H1 (cell line): ENCODE results near the gene OVCA2. TPM values are rescaled to one million over a fixed set of nuclear protein-coding genes. Genes with fewer than 3 reads are reported as not detected.

ENCODE experiments used
- CTCF ChIA-PET: fragments of 300-600 bp; sonication (Branson Sonifier 250); formaldehyde crosslinking; loops from one replicate; lab custom pipeline; 2021; ENCODE audit not compliant: partially characterized antibody; lab: Charles Lee
- POLR2A ChIA-PET: fragments of 300-600 bp; sonication (Branson Sonifier 250); formaldehyde crosslinking; loops from one replicate; lab custom pipeline; 2021; ENCODE audit warnings: inconsistent platforms; ENCODE audit not compliant: partially characterized antibody; lab: Charles Lee
- DNase-seq, 2 experiments: peaks; one replicate each; pipeline versions ENCODE4 v3.0.0 to v3.0.0-alpha.2; 2010 to 2022; ENCODE audit warnings: low spot score in 2 of 2, low read depth in 1 of 2, mixed read lengths in 1 of 2
- FAIRE-seq: peaks from 2 replicates; lab custom pipeline; 2011; peaks lifted over from hg19 to GRCh38; lab: Jason Lieb, UNC
- H2AFZ ChIP-seq: 2 replicates; pipeline ENCODE4 v1.8.1; 2012; ENCODE audit warnings: low read length, inconsistent platforms
- H2AK5ac ChIP-seq: 2 replicates; pipeline ENCODE4 v1.6.1; 2013; ENCODE audit warnings: low read depth, low read length
- H2BK120ac ChIP-seq: replicated peaks from 2 replicates; pipeline ENCODE3; 2013; ENCODE audit warnings: low read depth, low read length, inconsistent platforms
- H2BK12ac ChIP-seq: 2 replicates; pipeline ENCODE4 v1.6.1; 2013; ENCODE audit warnings: low read depth, low read length
- H2BK15ac ChIP-seq: 2 replicates; pipeline ENCODE4 v1.6.1; 2013; ENCODE audit warnings: low read length
- H2BK20ac ChIP-seq: 2 replicates; pipeline ENCODE4 v1.6.1; 2013; ENCODE audit warnings: low read length
- H2BK5ac ChIP-seq: 2 replicates; pipeline ENCODE4 v1.6.1; 2013; ENCODE audit warnings: low read depth, low read length
- H3K14ac ChIP-seq: 2 replicates; pipeline ENCODE4 v1.6.1; 2013; ENCODE audit warnings: inconsistent platforms; ENCODE audit not compliant: insufficient read length
- H3K18ac ChIP-seq: 2 replicates; pipeline ENCODE4 v1.6.1; 2013; ENCODE audit warnings: low read length; ENCODE audit errors: extremely low read depth
- H3K23ac ChIP-seq: 2 replicates; pipeline ENCODE4 v1.6.1; 2013; ENCODE audit warnings: inconsistent platforms; ENCODE audit not compliant: insufficient read length
- H3K23me2 ChIP-seq: 2 replicates; pipeline ENCODE4 v1.6.1; 2013; ENCODE audit warnings: low read depth, low read length
- H3K27ac ChIP-seq: 2 replicates; pipeline ENCODE4 v1.6.1; 2011; ENCODE audit warnings: low read depth, low read length, inconsistent platforms
- H3K27me3 ChIP-seq, 4 experiments: replicated peaks in 1 of 4; 1 replicate in 1 of 4; 2 replicates in 3 of 4; pipeline versions ENCODE4 v1.6.1 to v1.8.1; 2011 to 2013; ENCODE audit warnings: low read length in 3 of 4, mild to moderate bottlenecking in 3 of 4, inconsistent platforms in 2 of 4, mixed read lengths in 2 of 4, moderate library complexity in 1 of 4; ENCODE audit not compliant: control insufficient read depth in 3 of 4, insufficient read depth in 3 of 4; ENCODE audit errors: extremely low read depth in 1 of 4
- H3K36me3 ChIP-seq, 4 experiments: 2 replicates each; pipeline versions ENCODE4 v1.6.1 to v1.8.1; 2011 to 2013; ENCODE audit warnings: mild to moderate bottlenecking in 4 of 4, low read length in 3 of 4, moderate library complexity in 2 of 4, control low read depth in 1 of 4, inconsistent platforms in 1 of 4; ENCODE audit not compliant: insufficient read depth in 4 of 4, control insufficient read depth in 2 of 4
- H3K4ac ChIP-seq: replicated peaks from 2 replicates; pipeline ENCODE3; 2013; ENCODE audit warnings: low read length, low read depth, mixed read lengths, inconsistent platforms; ENCODE audit not compliant: insufficient read length
- H3K4me1 ChIP-seq, 4 experiments: replicated peaks in 1 of 4; 1 replicate in 1 of 4; 2 replicates in 3 of 4; pipeline versions ENCODE4 v1.6.1 to v1.8.1; 2011 to 2013; ENCODE audit warnings: low read length in 3 of 4, inconsistent platforms in 2 of 4, mixed read lengths in 1 of 4; ENCODE audit not compliant: insufficient read depth in 4 of 4, control insufficient read depth in 3 of 4
- H3K4me2 ChIP-seq, 2 experiments: 2 replicates each; pipeline versions ENCODE4 v1.6.1 to v1.8.1; 2011 to 2013; ENCODE audit warnings: low read depth in 2 of 2, low read length in 2 of 2, control low read depth in 1 of 2, inconsistent platforms in 1 of 2, mild to moderate bottlenecking in 1 of 2; ENCODE audit not compliant: insufficient read depth in 1 of 2
- H3K4me3 ChIP-seq, 4 experiments: fragments of 200-600, 300-600 bp in 1 of 4; sonication (generic), shearing (Covaris generic), sonication (Bioruptor Twin) in 1 of 4; 2 replicates each; pipeline versions ENCODE4 v1.5.1 to v1.8.1; 2011 to 2016; ENCODE audit warnings: low read length in 4 of 4, low read depth in 3 of 4, control low read depth in 2 of 4, inconsistent platforms in 2 of 4, mild to moderate bottlenecking in 2 of 4, mixed read lengths in 1 of 4, moderate library complexity in 1 of 4; ENCODE audit not compliant: insufficient read depth in 2 of 4; ENCODE audit errors: extremely low read depth in 1 of 4
- H3K56ac ChIP-seq: replicated peaks from 2 replicates; pipeline ENCODE3; 2013; ENCODE audit warnings: low read depth, mild to moderate bottlenecking, mixed read lengths, low read length, inconsistent platforms; ENCODE audit not compliant: insufficient read length
- H3K79me1 ChIP-seq: 2 replicates; pipeline ENCODE4 v1.6.1; 2013; ENCODE audit warnings: low read depth, low read length, control low read depth
- H3K79me2 ChIP-seq, 2 experiments: 2 replicates each; pipeline versions ENCODE4 v1.6.1 to v1.8.1; 2012 to 2013; ENCODE audit warnings: low read length in 2 of 2, mild to moderate bottlenecking in 2 of 2, inconsistent platforms in 1 of 2; ENCODE audit not compliant: insufficient read depth in 2 of 2, control insufficient read depth in 1 of 2
- H3K9ac ChIP-seq, 4 experiments: replicated peaks in 1 of 4; 1 replicate in 1 of 4; 2 replicates in 3 of 4; pipeline versions ENCODE4 v1.6.1 to v1.8.1; 2011 to 2013; ENCODE audit warnings: low read depth in 3 of 4, low read length in 3 of 4, control low read depth in 2 of 4, mild to moderate bottlenecking in 2 of 4, moderate library complexity in 2 of 4, inconsistent platforms in 1 of 4; ENCODE audit errors: extremely low read depth in 1 of 4
- H3K9me3 ChIP-seq, 2 experiments: 2 replicates each; pipeline versions ENCODE4 v1.6.1 to v1.8.1; 2012 to 2013; ENCODE audit warnings: mild to moderate bottlenecking in 2 of 2, moderate library complexity in 2 of 2, control low read depth in 1 of 2, inconsistent platforms in 1 of 2, low read depth in 1 of 2, low read length in 1 of 2, mixed read lengths in 1 of 2; ENCODE audit not compliant: insufficient read depth in 2 of 2
- H4K20me1 ChIP-seq, 2 experiments: replicated peaks in 1 of 2; 2 replicates each; pipeline versions ENCODE3 to v1.8.1; 2011 to 2013; ENCODE audit warnings: inconsistent platforms in 2 of 2, low read length in 2 of 2, mild to moderate bottlenecking in 1 of 2; ENCODE audit not compliant: insufficient read depth in 2 of 2, control insufficient read depth in 1 of 2
- H4K5ac ChIP-seq: 2 replicates; pipeline ENCODE4 v1.6.1; 2013; ENCODE audit warnings: low read length, low read depth, mixed read lengths, inconsistent platforms; ENCODE audit not compliant: insufficient read length
- H4K8ac ChIP-seq: 2 replicates; pipeline ENCODE4 v1.8.0; 2013; ENCODE audit warnings: mild to moderate bottlenecking, moderate library complexity, low read length, inconsistent platforms; ENCODE audit not compliant: insufficient read depth; ENCODE audit errors: extremely low read depth
- H4K91ac ChIP-seq: replicated peaks from 2 replicates; pipeline ENCODE3; 2013; ENCODE audit warnings: low read length, mixed read lengths, inconsistent platforms; ENCODE audit not compliant: insufficient read length
- BACH1 ChIP-seq: IDR thresholded peaks from 2 replicates; pipeline ENCODE4 v1.6.1; 2012; ENCODE audit warnings: low read length, improper control_type of control experiment
- BCL11A ChIP-seq, 2 experiments: IDR thresholded peaks; one replicate each; pipeline ENCODE4 v1.6.1; 2011; ENCODE audit warnings: low read depth in 2 of 2, low read length in 2 of 2, mild to moderate bottlenecking in 2 of 2
- CHD2 ChIP-seq: IDR thresholded peaks from 2 replicates; pipeline ENCODE4 v1.6.1; 2012; ENCODE audit warnings: low read length, improper control_type of control experiment
- EGR1 ChIP-seq: IDR thresholded peaks from 2 replicates; pipeline ENCODE4 v1.6.1; 2011; ENCODE audit warnings: low read depth, low read length, borderline replicate concordance
- GTF2F1 ChIP-seq: IDR thresholded peaks from 2 replicates; pipeline ENCODE4 v1.6.1; 2012; ENCODE audit warnings: low read depth, low read length, improper control_type of control experiment, borderline replicate concordance
- JUN ChIP-seq: IDR thresholded peaks from 2 replicates; pipeline ENCODE4 v1.6.1; 2011; ENCODE audit warnings: low read depth, mild to moderate bottlenecking, improper control_type of control experiment, low read length
- PHF8 ChIP-seq: fragments of 200-600 bp; sonication (generic); conservative IDR thresholded peaks from 2 replicates; pipeline ENCODE4 v1.7.1; 2012; ENCODE audit warnings: low read depth, mild to moderate bottlenecking, inconsistent platforms, low read length, moderate library complexity
- RAD21 ChIP-seq, 2 experiments: IDR thresholded peaks in 1 of 2; conservative IDR thresholded peaks in 1 of 2; 2 replicates each; pipeline ENCODE4 v1.6.1; 2011; ENCODE audit warnings: low read depth in 2 of 2, low read length in 2 of 2, improper control_type of control experiment in 1 of 2, inconsistent platforms in 1 of 2, mild to moderate bottlenecking in 1 of 2, moderate library complexity in 1 of 2
- SIRT6 ChIP-seq: IDR thresholded peaks from one replicate; pipeline ENCODE4 v1.7.1; 2012; ENCODE audit warnings: low read length, inconsistent platforms
- SRF ChIP-seq: IDR thresholded peaks from 2 replicates; pipeline ENCODE4 v1.6.1; 2011; ENCODE audit warnings: mild to moderate bottlenecking, low read depth, low read length, moderate library complexity
- SUZ12 ChIP-seq: fragments of 200-600 bp; sonication (generic); IDR thresholded peaks from 2 replicates; pipeline ENCODE4 v1.6.1; 2012; ENCODE audit warnings: mild to moderate bottlenecking, inconsistent platforms, low read length, moderate library complexity, mixed read lengths
- USF2 ChIP-seq: IDR thresholded peaks from 2 replicates; pipeline ENCODE4 v1.6.1; 2011; ENCODE audit warnings: low read length, improper control_type of control experiment
- ZNF274 ChIP-seq: IDR thresholded peaks from 2 replicates; pipeline ENCODE4 v1.7.0; 2012; ENCODE audit warnings: low read length, borderline replicate concordance; ENCODE audit errors: extremely low read depth
- WGBS, 2 experiments: shearing (Covaris generic) in 1 of 2; methylation state at CpG; one replicate each; pipeline versions ENCODE4 v1.1.6 to v1.1.7; 2013 to 2015; ENCODE audit warnings: low lambda C conversion rate in 2 of 2, mixed read lengths in 2 of 2, inconsistent platforms in 1 of 2, low coverage in 1 of 2, missing lambda C conversion rate in 1 of 2; ENCODE audit not compliant: insufficient replicate concordance in 2 of 2, insufficient coverage in 1 of 2, insufficient read length in 1 of 2; ENCODE audit errors: extremely low coverage in 1 of 2, missing lambda C conversion rate in 1 of 2; 5-methylcytosine and 5-hydroxymethylcytosine counted together
- polyA plus RNA-seq, 7 experiments: library from polyadenylated mRNA; depleted of rRNA in 3 of 7; stranded (reverse) in 5 of 7; unstranded in 2 of 7; fragments of >200 nt in 5 of 7; fragments of 200-250 nt in 2 of 7; gene quantifications; 1 replicate in 5 of 7; 2 replicates in 1 of 7; 4 replicates in 1 of 7; pipeline versions ENCODE4 v1.2.1 to v1.2.3, GENCODE V29; 2011 to 2013; ENCODE audit warnings: missing spikeins in 2 of 7, mixed read lengths in 2 of 7
- total RNA-seq: library from RNA; stranded (reverse); fragmentation: NEBNext Ultra II Directional; extraction: Animal tissue kit (Norgen Biotek cat#: 25700); gene quantifications from 2 replicates; pipeline ENCODE4 v1.2.1, GENCODE V29; 2021

OVCA2 gene
- total and polyA plus RNA-seq, 2 of the 8 experiments (the other 6 are each of a cell fraction or from before 2014, with no cell fraction given): 15.3 to 37.0 TPM

GRCh38 chr17:2081564-2081963, 39.7 kb downstream of the OVCA2 start:
- Histone ChIP-seq H3K79me2 (no peaks in the 10 kb centered on the region), H3K4me1 (no peaks in the 10 kb centered on the region), H3K14ac (no peak overlapping the region), H4K8ac (no peak overlapping the region; the same call in 1 of the 2 replicates), H2BK15ac (no peak overlapping the region), H2BK20ac (no peak overlapping the region), H2AK5ac (no peak overlapping the region), H4K5ac (no peak overlapping the region), H3K27ac (no peak overlapping the region), H3K4me3 (no peak overlapping the region), H2BK120ac (no peak overlapping the region), H3K4me2 (no peak overlapping the region), H4K91ac (no peak overlapping the region), H3K79me1 (no peaks in the 10 kb centered on the region), H3K27me3 (no peaks in the 10 kb centered on the region), H2AFZ (no peak overlapping the region), H3K23ac (no peak overlapping the region), H4K20me1 (no peaks in the 10 kb centered on the region), H3K36me3 (peaks cover 0 to 7% (median 4%) of the 10 kb centered on the region in 4 experiments; a peak in 6 of 8 replicates), H3K56ac (no peak overlapping the region), H2BK12ac (no peak overlapping the region), H2BK5ac (no peak overlapping the region), H3K9ac (no peak overlapping the region), H3K4ac (no peak overlapping the region), H3K23me2 (no peaks in the 10 kb centered on the region), H3K9me3 (no peaks in the 10 kb centered on the region), H3K18ac (no peak overlapping the region)
- no peak for DNase-seq
- POLR2A ChIA-PET: interaction anchor here (1.3 kb wide), 1 partner anchor 70 kb away, joined by 3 read pairs; no protein-coding TSS in a partner anchor
- 94% methylated on average over 9 of the region's 9 CpGs; no CpG with 5 or more reads in 1 of the 2 experiments for WGBS, 2 experiments
- CTCF ChIA-PET: interaction anchor here (0.9 to 2.6 kb wide), 14 partner anchors 9 to 164 kb away, joined by 3 to 10 read pairs (median 6); partner anchors contain the start of gene HIC1
- FAIRE-seq: no peak
- TF ChIP-seq CHD2 (no peak), SUZ12 (no peak), GTF2F1 (no peak), EGR1 (no peak), BCL11A (IDR thresholded peaks at IDR 0.05; ENCODE audit: low read depth in 2 of 2, low read length in 2 of 2) (no peak), JUN (no peak), ZNF274 (no peak), USF2 (no peak), BACH1 (no peak), SRF (no peak), RAD21 (IDR thresholded peaks at IDR 0.05 in 1 of 2, conservative IDR thresholded peaks at IDR 0.05 in 1 of 2; ENCODE audit: low read depth in 2 of 2, low read length in 2 of 2) (no peak), SIRT6 (no peak), PHF8 (no peak)
